Measurements from ENCODE around the gene KRTAP22-1. TPM values are rescaled to one million over a fixed set of nuclear protein-coding genes. Genes with fewer than 3 reads are reported as not detected.

The KRTAP22-1 gene
- polyA plus RNA-seq, 6 donors from 2014 or later = not detected

DNA sequence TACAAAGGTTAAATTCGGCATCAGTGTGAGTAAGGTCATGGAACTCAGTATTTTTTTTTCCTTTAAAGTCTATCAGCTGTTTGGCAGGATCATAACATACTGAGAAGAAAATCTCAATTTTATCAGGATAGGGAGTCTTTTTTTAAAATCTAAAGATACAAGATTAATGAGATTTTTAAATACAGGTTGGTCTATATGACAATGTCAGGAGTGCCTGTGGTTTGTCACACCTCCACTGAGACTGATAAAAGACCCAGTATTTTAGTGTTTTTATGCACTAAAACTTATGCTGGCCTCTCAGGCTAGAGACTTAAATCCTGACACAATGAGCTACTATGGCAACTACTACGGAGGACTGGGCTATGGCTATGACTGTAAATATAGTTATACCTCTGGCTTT is 41.7 kb downstream of the KRTAP22-1 start, which contains the start of gene KRTAP20-3:
TSS of gene KRTAP20-3 (plus strand) at position 301 of the 400 bp plus-strand sequence.
- H3K4me1 Mint-ChIP-seq = no peaks in the 10 kb centered on the region
- no peak within 1 kb of the TSS for H3K27ac Mint-ChIP-seq
- no peaks in the 10 kb centered on the region for H3K27me3 Mint-ChIP-seq
- no peak within 1 kb of the TSS for H3K4me3 Mint-ChIP-seq
- H3K9me3 Mint-ChIP-seq = peaks cover 5 to 29% (median 10%) of the 10 kb centered on the region in 7 donors
- ATAC-seq (ENCODE audit: low read depth in 2 of 2) (no peak), DNase-seq (no peak)
- no peaks in the 10 kb centered on the region for H3K36me3 Mint-ChIP-seq

DNA sequence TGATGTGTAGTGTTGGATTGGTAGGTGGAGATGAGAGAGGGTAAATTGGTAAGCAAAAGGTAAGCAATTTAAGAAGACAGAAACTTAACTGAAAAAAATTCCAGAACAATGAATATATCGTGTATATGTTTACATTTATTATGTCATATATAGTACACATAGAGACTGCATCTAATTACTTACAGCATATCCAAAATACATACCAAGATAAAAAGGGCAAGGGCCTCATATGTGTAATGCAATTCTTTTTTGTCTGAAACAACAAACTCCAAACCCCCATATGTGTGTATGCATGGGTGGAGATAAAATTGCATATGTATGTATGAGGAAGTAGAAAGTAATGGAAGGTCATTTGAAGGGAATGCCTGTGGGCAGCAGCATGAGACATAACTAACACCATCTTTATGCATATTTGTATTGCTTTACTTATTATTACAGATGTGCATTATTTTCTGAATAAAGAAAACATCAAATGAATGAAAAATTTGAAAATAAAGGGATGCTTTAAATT is 46.1 kb downstream of the KRTAP22-1 start:
- H3K4me1 Mint-ChIP-seq = no peaks in the 10 kb centered on the region
- H3K9me3 Mint-ChIP-seq = peaks cover 2 to 19% (median 9%) of the 10 kb centered on the region in 7 donors
- ATAC-seq (ENCODE audit: low read depth in 2 of 2) (no peak), DNase-seq (no peak)
- no peak overlapping the region for H3K27ac Mint-ChIP-seq
- H3K36me3 Mint-ChIP-seq = no peaks in the 10 kb centered on the region
- no peaks in the 10 kb centered on the region for H3K27me3 Mint-ChIP-seq
- H3K4me3 Mint-ChIP-seq = no peak overlapping the region

Other genes with a start within 250 kb of the KRTAP22-1 start
- gene KRTAP13-2, start 228.8 kb upstream of the KRTAP22-1 start, polyA plus RNA-seq (ENCODE audit: low read depth in 6 of 6) = not detected
- not detected for gene KRTAP13-1, start 205.1 kb upstream of the KRTAP22-1 start, polyA plus RNA-seq (ENCODE audit: low read depth in 6 of 6)
- gene KRTAP13-3, start 175.2 kb upstream of the KRTAP22-1 start, polyA plus RNA-seq (ENCODE audit: low read depth in 6 of 6) = not detected
- gene KRTAP13-4, start 170.9 kb upstream of the KRTAP22-1 start, polyA plus RNA-seq (ENCODE audit: low read depth in 6 of 6) = not detected
- gene KRTAP15-1, start 160.8 kb upstream of the KRTAP22-1 start, polyA plus RNA-seq (ENCODE audit: low read depth in 6 of 6) = not detected
- not detected for gene KRTAP19-1, start 120.7 kb upstream of the KRTAP22-1 start, polyA plus RNA-seq (ENCODE audit: low read depth in 6 of 6)
- gene KRTAP19-2, start 113.7 kb upstream of the KRTAP22-1 start, polyA plus RNA-seq (ENCODE audit: low read depth in 6 of 6) = not detected
- gene KRTAP19-3, start 109.1 kb upstream of the KRTAP22-1 start, polyA plus RNA-seq (ENCODE audit: low read depth in 6 of 6) = not detected
- not detected for gene KRTAP19-4, start 103.9 kb upstream of the KRTAP22-1 start, polyA plus RNA-seq (ENCODE audit: low read depth in 6 of 6)
- not detected for gene KRTAP19-5, start 98.9 kb upstream of the KRTAP22-1 start, polyA plus RNA-seq (ENCODE audit: low read depth in 6 of 6)
- not detected for gene KRTAP19-6, start 59.2 kb upstream of the KRTAP22-1 start, polyA plus RNA-seq (ENCODE audit: low read depth in 6 of 6)
- gene KRTAP19-7, start 39.8 kb upstream of the KRTAP22-1 start, polyA plus RNA-seq (ENCODE audit: low read depth in 6 of 6) = not detected
- not detected for gene KRTAP22-2, start 10.7 kb upstream of the KRTAP22-1 start, polyA plus RNA-seq (ENCODE audit: low read depth in 6 of 6)
- gene KRTAP6-3, start 8.6 kb upstream of the KRTAP22-1 start, polyA plus RNA-seq (ENCODE audit: low read depth in 6 of 6) = not detected
- not detected for gene KRTAP6-2, start 2.2 kb upstream of the KRTAP22-1 start, polyA plus RNA-seq (ENCODE audit: low read depth in 6 of 6)
- not detected for gene KRTAP6-1, start 12.8 kb downstream of the KRTAP22-1 start, polyA plus RNA-seq (ENCODE audit: low read depth in 6 of 6)
- not detected for gene KRTAP20-1, start 15.3 kb downstream of the KRTAP22-1 start, polyA plus RNA-seq (ENCODE audit: low read depth in 6 of 6)
- gene KRTAP20-4, start 19.5 kb downstream of the KRTAP22-1 start, polyA plus RNA-seq (ENCODE audit: low read depth in 6 of 6) = not detected
- not detected for gene KRTAP20-2, start 34.1 kb downstream of the KRTAP22-1 start, polyA plus RNA-seq (ENCODE audit: low read depth in 6 of 6)
- gene KRTAP20-3, start 41.8 kb downstream of the KRTAP22-1 start, polyA plus RNA-seq (ENCODE audit: low read depth in 6 of 6) = not detected
- gene KRTAP21-3, start 117.7 kb downstream of the KRTAP22-1 start, polyA plus RNA-seq (ENCODE audit: low read depth in 6 of 6) = not detected
- gene KRTAP21-2, start 146.2 kb downstream of the KRTAP22-1 start, polyA plus RNA-seq (ENCODE audit: low read depth in 6 of 6) = not detected
- not detected for gene KRTAP21-1, start 154.3 kb downstream of the KRTAP22-1 start, polyA plus RNA-seq (ENCODE audit: low read depth in 6 of 6)
- not detected for gene KRTAP8-1, start 212.2 kb downstream of the KRTAP22-1 start, polyA plus RNA-seq (ENCODE audit: low read depth in 6 of 6)
- gene KRTAP7-1, start 228.7 kb downstream of the KRTAP22-1 start, polyA plus RNA-seq (ENCODE audit: low read depth in 6 of 6) = not detected